Measurements from ENCODE around the gene U2SURP.

DNA sequence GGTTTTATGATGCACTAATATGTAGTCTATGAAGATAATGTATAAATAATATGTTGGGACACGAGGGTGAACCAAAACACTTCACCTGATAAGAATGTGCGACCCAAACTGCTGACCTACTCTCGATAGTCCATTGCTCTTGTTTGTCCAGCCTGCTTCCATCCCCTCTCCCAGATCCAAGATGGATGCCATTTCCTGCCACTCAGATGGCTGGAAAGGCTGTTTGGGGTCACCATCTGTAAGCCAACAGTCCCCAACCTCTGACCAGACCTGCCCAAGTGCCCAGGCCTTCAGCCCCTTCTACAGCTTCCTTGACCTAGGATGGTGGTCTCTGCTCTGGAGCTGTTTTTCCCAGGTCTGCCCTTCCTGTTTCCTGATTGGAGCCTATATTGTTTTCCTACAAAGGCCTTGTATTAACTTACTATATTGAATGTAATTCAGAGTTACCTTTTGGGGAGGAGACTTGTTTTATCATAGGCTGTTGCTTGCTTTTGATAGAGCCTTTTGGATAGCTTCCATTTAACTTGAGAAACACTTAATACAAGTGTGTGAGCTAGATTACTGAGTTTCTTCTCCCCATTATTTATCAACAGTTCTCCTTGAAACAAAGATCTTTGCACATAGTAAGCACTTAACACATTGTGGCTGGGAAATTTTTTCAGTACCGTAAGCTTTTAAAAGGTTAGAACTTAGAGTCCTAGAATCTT, 32.9 kb upstream of the U2SURP start:
- TF ChIP-seq, protein P1, sequence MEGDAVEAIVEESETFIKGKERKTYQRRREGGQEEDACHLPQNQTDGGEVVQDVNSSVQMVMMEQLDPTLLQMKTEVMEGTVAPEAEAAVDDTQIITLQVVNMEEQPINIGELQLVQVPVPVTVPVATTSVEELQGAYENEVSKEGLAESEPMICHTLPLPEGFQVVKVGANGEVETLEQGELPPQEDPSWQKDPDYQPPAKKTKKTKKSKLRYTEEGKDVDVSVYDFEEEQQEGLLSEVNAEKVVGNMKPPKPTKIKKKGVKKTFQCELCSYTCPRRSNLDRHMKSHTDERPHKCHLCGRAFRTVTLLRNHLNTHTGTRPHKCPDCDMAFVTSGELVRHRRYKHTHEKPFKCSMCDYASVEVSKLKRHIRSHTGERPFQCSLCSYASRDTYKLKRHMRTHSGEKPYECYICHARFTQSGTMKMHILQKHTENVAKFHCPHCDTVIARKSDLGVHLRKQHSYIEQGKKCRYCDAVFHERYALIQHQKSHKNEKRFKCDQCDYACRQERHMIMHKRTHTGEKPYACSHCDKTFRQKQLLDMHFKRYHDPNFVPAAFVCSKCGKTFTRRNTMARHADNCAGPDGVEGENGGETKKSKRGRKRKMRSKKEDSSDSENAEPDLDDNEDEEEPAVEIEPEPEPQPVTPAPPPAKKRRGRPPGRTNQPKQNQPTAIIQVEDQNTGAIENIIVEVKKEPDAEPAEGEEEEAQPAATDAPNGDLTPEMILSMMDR (IDR thresholded peaks at IDR 0.05): no peak
- no peak for TF ChIP-seq POLR2A (IDR thresholded peaks at IDR 0.05)

Measured in lower leg skin (tissue), 3 donors.